Neural progenitor cell (in vitro differentiated cells): ENCODE measurements around the gene CEACAM7. TPM values are rescaled to one million over a fixed set of nuclear protein-coding genes. Genes with fewer than 3 reads are reported as not detected.
"Not testable (repeated sequence)": the region's sequence is repeated elsewhere in the genome, so short reads cannot be mapped to it uniquely, and the experiment has no call there.

Experiments used
- DNase-seq: peaks from one replicate; pipeline ENCODE4 v3.0.0-alpha.2; 2016; ENCODE audit warnings: low spot score
- H2AFZ ChIP-seq: fragments of 200-600 bp; sonication (generic); replicated peaks from 2 replicates; pipeline ENCODE4 v1.6.1; 2016; ENCODE audit warnings: antibody characterized with exemption
- H3F3A ChIP-seq: fragments of 200-600 bp; sonication (generic); 2 replicates; pipeline ENCODE4 v1.6.1; 2016; ENCODE audit warnings: antibody characterized with exemption, low read depth
- H3K27ac ChIP-seq: fragments of 200-600 bp; sonication (generic); 2 replicates; pipeline ENCODE4 v1.5.1; 2016; ENCODE audit warnings: mild to moderate bottlenecking
- H3K27me3 ChIP-seq: fragments of 200-600 bp; sonication (generic); 2 replicates; pipeline ENCODE4 v1.6.1; 2016; ENCODE audit warnings: mild to moderate bottlenecking, moderate library complexity
- H3K36me3 ChIP-seq: fragments of 200-600 bp; sonication (generic); 2 replicates; pipeline ENCODE4 v1.5.1; 2016
- H3K4me1 ChIP-seq: fragments of 200-600 bp; sonication (generic); 2 replicates; pipeline ENCODE4 v1.6.1; 2016; ENCODE audit warnings: mixed run types
- H3K4me2 ChIP-seq: fragments of 200-600 bp; sonication (generic); 2 replicates; pipeline ENCODE4 v1.6.1; 2016
- H3K4me3 ChIP-seq: fragments of 200-600 bp; sonication (generic); 2 replicates; pipeline ENCODE4 v1.5.1; 2016
- H3K79me2 ChIP-seq: fragments of 200-600 bp; sonication (generic); 2 replicates; pipeline ENCODE4 v1.6.1; 2016; ENCODE audit warnings: low read depth
- H3K9ac ChIP-seq: fragments of 200-600 bp; sonication (generic); 2 replicates; pipeline ENCODE4 v1.6.1; 2016
- H3K9me3 ChIP-seq: fragments of 200-600 bp; sonication (generic); 2 replicates; pipeline ENCODE4 v1.5.1; 2016; ENCODE audit warnings: low read depth
- H4K20me1 ChIP-seq: fragments of 200-600 bp; sonication (generic); 2 replicates; pipeline ENCODE4 v1.6.1; 2016; ENCODE audit warnings: low read depth
- H3K27ac Mint-ChIP-seq: 3 replicates; pipeline ENCODE4 v1.8.0; 2021; ENCODE audit warnings: mixed read lengths
- H3K27me3 Mint-ChIP-seq: 2 replicates; pipeline ENCODE4 v1.8.0; 2022; ENCODE audit warnings: low read depth, mild to moderate bottlenecking, inconsistent platforms, moderate library complexity, mixed read lengths; ENCODE audit not compliant: insufficient read depth
- H3K36me3 Mint-ChIP-seq: 3 replicates; pipeline ENCODE4 v1.8.0; 2021; ENCODE audit warnings: mixed read lengths
- H3K4me1 Mint-ChIP-seq: 3 replicates; pipeline ENCODE4 v1.8.0; 2021; ENCODE audit warnings: mixed read lengths
- H3K4me3 Mint-ChIP-seq: 3 replicates; pipeline ENCODE4 v1.8.0; 2021; ENCODE audit warnings: mild to moderate bottlenecking, moderate library complexity, mixed read lengths
- H3K9me3 Mint-ChIP-seq: 3 replicates; pipeline ENCODE4 v1.8.0; 2020; ENCODE audit warnings: mixed read lengths
- EZH2 ChIP-seq: fragments of 200-600 bp; sonication (generic); IDR thresholded peaks from 2 replicates; pipeline ENCODE4 v1.6.1; 2017; ENCODE audit warnings: antibody characterized with exemption, mild to moderate bottlenecking, moderate library complexity
- EZH2phosphoT487 ChIP-seq: fragments of 200-600 bp; sonication (generic); IDR thresholded peaks from 2 replicates; pipeline ENCODE4 v1.6.1; 2017; ENCODE audit warnings: antibody characterized with exemption
- total RNA-seq: library from RNA; depleted of rRNA; stranded (reverse); fragments of >200 nt; gene quantifications from 2 replicates; pipeline ENCODE4 v1.2.3, GENCODE V29; 2015; ENCODE audit warnings: low replicate concordance
- TF ChIP-seq, protein P1 (sequence below): fragments of 200-600 bp; sonication (generic); IDR thresholded peaks from 2 replicates; pipeline ENCODE4 v1.5.1; 2017; ENCODE audit warnings: antibody characterized with exemption, mild to moderate bottlenecking

Gene CEACAM7
- total RNA-seq, 1 donor from 2014 or later, result not detected

DNA sequence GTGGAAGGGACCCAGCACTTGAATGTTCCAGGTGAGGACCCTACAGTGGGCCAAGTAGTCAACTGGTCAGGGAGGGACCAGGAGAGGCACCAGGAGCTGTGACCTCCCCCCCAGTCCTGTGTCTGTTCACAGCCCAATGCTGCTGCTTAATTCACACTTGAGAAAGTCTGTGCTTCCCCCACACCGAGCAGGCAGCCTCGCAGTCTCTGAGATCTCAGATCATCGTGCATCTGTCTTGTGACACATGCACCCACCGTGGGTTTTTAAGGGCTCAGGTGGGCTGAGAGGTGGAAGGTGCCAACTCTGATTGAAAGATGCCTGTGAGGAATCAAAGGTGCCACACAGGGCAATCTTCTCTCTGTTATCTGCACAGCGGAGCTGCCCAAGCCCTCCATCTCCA lies 26.5 kb upstream of the CEACAM7 start:
- TF ChIP-seq, protein P1, sequence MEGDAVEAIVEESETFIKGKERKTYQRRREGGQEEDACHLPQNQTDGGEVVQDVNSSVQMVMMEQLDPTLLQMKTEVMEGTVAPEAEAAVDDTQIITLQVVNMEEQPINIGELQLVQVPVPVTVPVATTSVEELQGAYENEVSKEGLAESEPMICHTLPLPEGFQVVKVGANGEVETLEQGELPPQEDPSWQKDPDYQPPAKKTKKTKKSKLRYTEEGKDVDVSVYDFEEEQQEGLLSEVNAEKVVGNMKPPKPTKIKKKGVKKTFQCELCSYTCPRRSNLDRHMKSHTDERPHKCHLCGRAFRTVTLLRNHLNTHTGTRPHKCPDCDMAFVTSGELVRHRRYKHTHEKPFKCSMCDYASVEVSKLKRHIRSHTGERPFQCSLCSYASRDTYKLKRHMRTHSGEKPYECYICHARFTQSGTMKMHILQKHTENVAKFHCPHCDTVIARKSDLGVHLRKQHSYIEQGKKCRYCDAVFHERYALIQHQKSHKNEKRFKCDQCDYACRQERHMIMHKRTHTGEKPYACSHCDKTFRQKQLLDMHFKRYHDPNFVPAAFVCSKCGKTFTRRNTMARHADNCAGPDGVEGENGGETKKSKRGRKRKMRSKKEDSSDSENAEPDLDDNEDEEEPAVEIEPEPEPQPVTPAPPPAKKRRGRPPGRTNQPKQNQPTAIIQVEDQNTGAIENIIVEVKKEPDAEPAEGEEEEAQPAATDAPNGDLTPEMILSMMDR, result no peak
- TF ChIP-seq EZH2 (no peak), EZH2phosphoT487 (no peak)
- DNase-seq, result no peak
- H3K79me2 ChIP-seq, result no peaks in the 10 kb centered on the region
- no peak overlapping the region for H3K27ac Mint-ChIP-seq
- H3F3A ChIP-seq, result no peaks in the 10 kb centered on the region
- H3K4me2 ChIP-seq, result no peak overlapping the region
- no peaks in the 10 kb centered on the region for H3K27me3 ChIP-seq
- no peaks in the 10 kb centered on the region for H4K20me1 ChIP-seq
- H3K9ac ChIP-seq, result no peak overlapping the region
- H3K9me3 ChIP-seq, result peaks cover 3% of the 10 kb centered on the region
- H3K27ac ChIP-seq, result no peak overlapping the region
- no peaks in the 10 kb centered on the region for H3K36me3 ChIP-seq
- H3K4me3 ChIP-seq, result no peak overlapping the region
- no peak overlapping the region for H2AFZ ChIP-seq
- H3K4me1 Mint-ChIP-seq, result no peaks in the 10 kb centered on the region
- H3K36me3 Mint-ChIP-seq, result no peaks in the 10 kb centered on the region
- no peaks in the 10 kb centered on the region for H3K4me1 ChIP-seq
- peaks cover 8% of the 10 kb centered on the region for H3K27me3 Mint-ChIP-seq
- H3K9me3 Mint-ChIP-seq, result no peaks in the 10 kb centered on the region
- H3K4me3 Mint-ChIP-seq, result no peak overlapping the region

GRCh38 chr19:41711376-41712261 lies 23.5 kb upstream of the CEACAM7 start:
- Mint-ChIP-seq H3K4me3 (peak overlapping the region; percentile 14), H3K27me3 (peaks cover 15% of the 10 kb centered on the region)
- no peak overlapping the region for H3K27ac ChIP-seq

DNA sequence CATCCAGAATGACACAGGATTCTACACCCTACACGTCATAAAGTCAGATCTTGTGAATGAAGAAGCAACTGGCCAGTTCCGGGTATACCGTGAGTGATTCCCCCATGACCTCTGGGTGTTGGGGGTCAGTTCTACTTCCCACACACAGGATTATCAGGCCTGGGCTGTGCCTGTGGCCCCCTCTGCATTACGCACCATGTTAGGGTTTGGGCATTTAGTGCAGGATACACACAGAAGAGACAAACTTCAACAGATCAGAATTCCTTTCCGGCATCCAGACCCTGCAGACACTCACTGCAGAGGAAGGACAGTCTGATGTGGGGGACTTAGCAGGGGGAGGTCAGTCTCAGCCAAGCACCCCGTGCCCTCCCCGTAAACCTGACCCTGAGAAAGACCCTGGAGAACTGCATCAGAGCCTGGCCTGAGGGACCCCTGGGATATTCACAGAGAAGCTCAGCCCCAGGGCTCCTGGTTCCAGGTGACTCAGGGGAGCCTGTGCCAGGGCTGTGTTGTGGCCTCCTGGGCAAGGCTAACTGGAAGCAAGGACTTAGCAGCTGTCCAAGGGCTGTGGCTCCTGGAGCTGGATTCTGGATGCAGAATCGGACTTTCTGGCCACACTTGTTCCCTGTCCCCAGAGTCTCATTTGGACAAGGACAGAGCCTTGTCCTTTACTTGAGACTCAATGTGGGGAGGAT lies 22.0 kb upstream of the CEACAM7 start:
- Histone ChIP-seq H3K79me2 (no peaks in the 10 kb centered on the region), H3K9ac (no peak overlapping the region), H3K36me3 (no peaks in the 10 kb centered on the region), H3K4me3 (no peak overlapping the region), H3K4me2 (no peak overlapping the region), H3F3A (no peaks in the 10 kb centered on the region), H3K27me3 (no peaks in the 10 kb centered on the region), H3K9me3 (peaks cover 3% of the 10 kb centered on the region), H3K27ac (no peak overlapping the region), H4K20me1 (no peaks in the 10 kb centered on the region), H2AFZ (no peak overlapping the region), H3K4me1 (no peaks in the 10 kb centered on the region)
- Mint-ChIP-seq H3K36me3 (no peaks in the 10 kb centered on the region), H3K9me3 (peaks cover 3% of the 10 kb centered on the region), H3K4me3 (no peak overlapping the region), H3K4me1 (no peaks in the 10 kb centered on the region), H3K27ac (no peak overlapping the region), H3K27me3 (peaks cover 19% of the 10 kb centered on the region)
- no peak for TF ChIP-seq EZH2
- no peak for TF ChIP-seq EZH2phosphoT487
- TF ChIP-seq, protein P1, result no peak
- DNase-seq, result no peak

More at GRCh38 chr19:41711376-41712261, 23.5 kb upstream of the CEACAM7 start:
- no peaks in the 10 kb centered on the region for H3K4me1 ChIP-seq
- TF ChIP-seq, protein P1, result no peak
- TF ChIP-seq EZH2phosphoT487 (no peak), EZH2 (no peak)
- no peaks in the 10 kb centered on the region for H3K79me2 ChIP-seq
- H3F3A ChIP-seq, result no peaks in the 10 kb centered on the region
- peaks cover 3% of the 10 kb centered on the region for H3K9me3 ChIP-seq
- no peak overlapping the region for H2AFZ ChIP-seq
- Mint-ChIP-seq H3K27ac (no peak overlapping the region), H3K4me1 (no peaks in the 10 kb centered on the region), H3K36me3 (no peaks in the 10 kb centered on the region), H3K9me3 (peaks cover 3% of the 10 kb centered on the region)
- H3K4me2 ChIP-seq, result no peak overlapping the region
- no peaks in the 10 kb centered on the region for H3K27me3 ChIP-seq
- no peaks in the 10 kb centered on the region for H4K20me1 ChIP-seq
- no peaks in the 10 kb centered on the region for H3K36me3 ChIP-seq
- H3K4me3 ChIP-seq, result no peak overlapping the region
- DNase-seq, result no peak
- H3K9ac ChIP-seq, result no peak overlapping the region

DNA sequence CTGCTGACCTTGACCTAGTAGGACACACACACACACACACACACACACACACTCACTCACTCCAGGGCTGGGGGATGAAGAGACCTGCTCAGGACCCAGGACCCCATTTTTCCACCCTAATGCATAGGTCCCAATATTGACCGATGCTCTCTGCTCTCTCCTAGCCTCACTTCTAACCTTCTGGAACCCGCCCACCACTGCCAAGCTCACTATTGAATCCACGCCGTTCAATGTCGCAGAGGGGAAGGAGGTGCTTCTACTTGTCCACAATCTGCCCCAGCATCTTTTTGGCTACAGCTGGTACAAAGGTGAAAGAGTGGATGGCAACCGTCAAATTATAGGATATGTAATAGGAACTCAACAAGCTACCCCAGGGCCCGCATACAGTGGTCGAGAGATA lies 21.4 kb upstream of the CEACAM7 start:
- H3K27me3 ChIP-seq, H3K36me3 ChIP-seq, H3K79me2 ChIP-seq, H3K36me3 Mint-ChIP-seq, H3K4me1 ChIP-seq, H3K4me2 ChIP-seq, DNase-seq, H3K9ac ChIP-seq, H3K9me3 Mint-ChIP-seq, H2AFZ ChIP-seq, H3K27ac Mint-ChIP-seq, H3F3A ChIP-seq, H3K9me3 ChIP-seq, H4K20me1 ChIP-seq, H3K4me3 ChIP-seq, H3K4me3 Mint-ChIP-seq, H3K4me1 Mint-ChIP-seq, H3K27ac ChIP-seq: not testable (repeated sequence)
- H3K27me3 Mint-ChIP-seq, result peaks cover 19% of the 10 kb centered on the region
